GM12878 (cell line): ENCODE results near the gene SLC26A1. TPM values are rescaled to one million over a fixed set of nuclear protein-coding genes. Genes with fewer than 3 reads are reported as not detected.

Source experiments
- ATAC-seq: fragments of 200-7000 bp; cut with Tn5 transposase; 3 replicates; pipeline ENCODE4 v1.9.1; 2020; ENCODE audit warnings: mild to moderate bottlenecking, moderate library complexity
- BruUV-seq: library from RNA; stranded (reverse); fragments of 400-500 nt; replicated peaks from 2 replicates; lab custom pipeline; 2021; lab: Mats Ljungman, UMichigan
- CTCF ChIA-PET: fragments of 300-600 bp; sonication (Branson Sonifier 250); formaldehyde crosslinking; extraction: SDS; loops from one replicate; lab custom pipeline; 2021; ENCODE audit warnings: inconsistent platforms; lab: Yijun Ruan, JAX
- POLR2A ChIA-PET: fragments of 350-600 bp; formaldehyde crosslinking; extraction: SDS; loops from one replicate; lab custom pipeline; 2021; ENCODE audit warnings: inconsistent platforms; lab: Charles Lee
- RAD21 ChIA-PET: fragments of 300-600 bp; sonication (Branson Sonifier 250); formaldehyde crosslinking; loops from one replicate; lab custom pipeline; 2023; ENCODE audit warnings: antibody characterized with exemption; ENCODE audit not compliant: unreplicated experiment; lab: Charles Lee
- SMC1A ChIA-PET: fragments of 300-600 bp; sonication (Branson Sonifier 250); formaldehyde crosslinking; loops from one replicate; lab custom pipeline; 2023; ENCODE audit not compliant: unreplicated experiment, uncharacterized antibody; lab: Charles Lee
- DNase-seq: peaks from one replicate; pipeline ENCODE4 v3.0.0-alpha.2; 2011; ENCODE audit warnings: low read depth, low spot score
- FAIRE-seq: peaks from 3 replicates; lab custom pipeline; 2011; peaks lifted over from hg19 to GRCh38; lab: Jason Lieb, UNC
- H2AFZ ChIP-seq: 2 replicates; pipeline ENCODE4 v1.6.0; 2011; ENCODE audit warnings: low read depth, low read length, control low read depth; ENCODE audit not compliant: control insufficient read depth
- H3K27ac ChIP-seq: 2 replicates; pipeline ENCODE4 v1.5.1; 2011; ENCODE audit warnings: control low read depth; ENCODE audit not compliant: control insufficient read depth, insufficient read depth
- H3K27me3 ChIP-seq, 2 experiments: replicated peaks in 1 of 2; 2 replicates each; pipeline versions ENCODE4 v1.6.0 to v1.6.1; 2011; ENCODE audit warnings: low read length in 1 of 2; ENCODE audit not compliant: control insufficient read depth in 2 of 2, insufficient read depth in 2 of 2
- H3K36me3 ChIP-seq, 2 experiments: 2 replicates each; pipeline ENCODE4 v1.5.1; 2011; ENCODE audit warnings: low read length in 1 of 2; ENCODE audit not compliant: control insufficient read depth in 2 of 2, insufficient read depth in 2 of 2
- H3K4me1 ChIP-seq: 2 replicates; pipeline ENCODE4 v1.6.1; 2011; ENCODE audit warnings: mild to moderate bottlenecking, low read length, moderate library complexity, mixed read lengths; ENCODE audit not compliant: control insufficient read depth, insufficient read depth
- H3K4me2 ChIP-seq: 2 replicates; pipeline ENCODE4 v1.6.0; 2011; ENCODE audit warnings: control low read depth; ENCODE audit not compliant: control insufficient read depth, insufficient read depth
- H3K4me3 ChIP-seq: fragments of 200-600 bp; sonication (generic); 2 replicates; pipeline ENCODE4 v1.5.1; 2016
- H3K79me2 ChIP-seq: 2 replicates; pipeline ENCODE4 v1.6.0; 2011; ENCODE audit warnings: low read length; ENCODE audit not compliant: control insufficient read depth, insufficient read depth
- H3K9ac ChIP-seq: 2 replicates; pipeline ENCODE4 v1.8.0; 2011; ENCODE audit warnings: low read length, control low read depth, mixed read lengths; ENCODE audit not compliant: control insufficient read depth, insufficient read depth
- H3K9me3 ChIP-seq: replicated peaks from 3 replicates; pipeline ENCODE4 v1.5.1; 2011; ENCODE audit warnings: mild to moderate bottlenecking, low read length; ENCODE audit not compliant: control insufficient read depth, insufficient read depth
- H4K20me1 ChIP-seq: 2 replicates; pipeline ENCODE4 v1.6.0; 2011; ENCODE audit not compliant: control insufficient read depth, insufficient read depth
- FOXM1 ChIP-seq: IDR thresholded peaks from 2 replicates; pipeline ENCODE4 v1.6.1; 2012; ENCODE audit warnings: low read depth, mild to moderate bottlenecking, inconsistent platforms, low read length, moderate library complexity
- GATAD2B ChIP-seq: fragments of 450-650 bp; conservative IDR thresholded peaks from 2 replicates; pipeline ENCODE4 v1.6.1; 2017; ENCODE audit warnings: low read depth, mild to moderate bottlenecking, moderate library complexity
- IKZF1 ChIP-seq: fragments of 450-650 bp; conservative IDR thresholded peaks from 2 replicates; pipeline ENCODE4 v1.6.1; 2017; ENCODE audit warnings: antibody characterized with exemption, mild to moderate bottlenecking
- IRF4 ChIP-seq: IDR thresholded peaks from 2 replicates; pipeline ENCODE4 v1.6.1; 2011; ENCODE audit warnings: low read depth, low read length
- KAT2A ChIP-seq: conservative IDR thresholded peaks from 2 replicates; pipeline ENCODE4 v1.6.1; 2011; ENCODE audit warnings: low read depth, low read length; ENCODE audit not compliant: control insufficient read depth
- MEF2A ChIP-seq: IDR thresholded peaks from 2 replicates; pipeline ENCODE4 v1.6.1; 2011; ENCODE audit warnings: low read depth, mild to moderate bottlenecking, low read length, moderate library complexity; ENCODE audit not compliant: insufficient read depth
- MTA2 ChIP-seq: fragments of 450-650 bp; IDR thresholded peaks from 2 replicates; pipeline ENCODE4 v1.6.1; 2016; ENCODE audit warnings: low read depth, mild to moderate bottlenecking, moderate library complexity
- NBN ChIP-seq: fragments of 450-650 bp; IDR thresholded peaks from 2 replicates; pipeline ENCODE4 v1.6.1; 2016
- RBBP5 ChIP-seq: fragments of 200-600 bp; sonication (generic); conservative IDR thresholded peaks from 2 replicates; pipeline ENCODE4 v1.6.1; 2016
- RELA ChIP-seq: fragments of 450-650 bp; IDR thresholded peaks from 2 replicates; pipeline ENCODE4 v1.8.0; 2014; ENCODE audit warnings: borderline replicate concordance; ENCODE audit not compliant: partially characterized antibody
- SREBF1 ChIP-seq: IDR thresholded peaks from 2 replicates; pipeline ENCODE4 v1.6.1; 2012; ENCODE audit warnings: mild to moderate bottlenecking, low read length
- ZNF274 ChIP-seq: IDR thresholded peaks from one replicate; pipeline ENCODE4 v1.8.0; 2011; ENCODE audit not compliant: insufficient read length, insufficient read depth
- WGBS: methylation state at CpG from one replicate; pipeline ENCODE4 v1.1.6; 2016; ENCODE audit warnings: low lambda C conversion rate; ENCODE audit not compliant: insufficient replicate concordance, insufficient coverage; ENCODE audit errors: missing lambda C conversion rate; 5-methylcytosine and 5-hydroxymethylcytosine counted together
- in situ Hi-C: fragments of 300-500 bp; cut with MboI; formaldehyde crosslinking; loops from 9 replicates; pipeline ENCODE4 v1.14.3; 2018; ENCODE audit warnings: mixed read lengths
- intact Hi-C: fragments of 100-400 bp; cut with micrococcal nuclease; formaldehyde crosslinking; loops from one replicate; pipeline ENCODE4 v1.14.2; 2022; ENCODE audit not compliant: unreplicated experiment
- polyA plus RNA-seq, 11 experiments: library from polyadenylated mRNA; depleted of rRNA in 4 of 11; unstranded in 6 of 11; stranded (reverse) in 5 of 11; fragments of >200 nt; fragmentation: Nextera tagmentation in 4 of 11; fragmentation: Illumina TruSeq in 1 of 11; extraction: Ambion mirVana in 4 of 11; extraction: Trizol in 1 of 11; gene quantifications; 1 replicate in 1 of 11; 2 replicates in 10 of 11; pipeline versions ENCODE4 v1.2.1 to v1.2.3, GENCODE V29; 2011 to 2016; ENCODE audit warnings: inconsistent platforms in 2 of 11, missing spikeins in 2 of 11, low read depth in 1 of 11
- total RNA-seq, 4 experiments: library from RNA; depleted of rRNA in 3 of 4; stranded (reverse); fragments of >200 nt in 3 of 4; fragmentation: Illumina TruSeq in 1 of 4; extraction: Trizol in 1 of 4; gene quantifications; 2 replicates each; pipeline versions ENCODE4 v1.2.1 to v1.2.3, GENCODE V29; 2013 to 2021
- TF ChIP-seq, protein P1 (sequence below): fragments of 450-650 bp; IDR thresholded peaks from 2 replicates; pipeline ENCODE4 v1.6.1; 2016; ENCODE audit warnings: mild to moderate bottlenecking, moderate library complexity, borderline replicate concordance

Gene SLC26A1
- total and polyA plus RNA-seq, 10 of the 15 experiments (the other 5 are each of a cell fraction or from before 2014, with no cell fraction given), result 0.05 to 0.96 (median 0.28) TPM; not detected in 5

DNA sequence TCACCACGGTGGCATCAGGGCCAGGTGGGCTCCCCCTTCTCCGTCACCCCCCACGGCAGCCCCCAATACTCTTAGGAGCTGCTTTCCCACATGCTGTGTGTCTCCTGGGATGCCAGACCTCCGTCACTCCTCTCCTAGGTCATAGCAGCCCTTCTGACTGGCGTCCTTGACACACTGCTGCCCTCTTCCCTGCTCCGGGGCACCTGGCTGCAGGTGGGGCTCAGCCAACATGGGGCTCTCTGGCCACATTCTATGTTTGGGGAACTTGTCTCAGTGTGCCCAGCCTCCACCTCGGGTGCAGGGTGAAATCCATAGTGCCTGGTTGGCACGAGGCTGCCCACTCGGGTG is 47.1 kb downstream of the SLC26A1 start:
- RAD21 ChIA-PET, result no interaction called here
- H3K4me2 ChIP-seq, result no peak overlapping the region
- H3K4me1 ChIP-seq, result no peaks in the 10 kb centered on the region
- no peak overlapping the region for H3K9ac ChIP-seq
- SMC1A ChIA-PET, result no interaction called here
- no peaks in the 10 kb centered on the region for H3K79me2 ChIP-seq
- TF ChIP-seq NBN (no peak), IKZF1 (no peak), MEF2A (no peak)
- POLR2A ChIA-PET, result no interaction called here
- FAIRE-seq, result no peak
- CTCF ChIA-PET, result no interaction called here
- intact Hi-C loops, result no loop called here
- WGBS, result 42% methylated on average over 8 of the region's 9 CpGs
- H3K9me3 ChIP-seq, result no peaks in the 10 kb centered on the region
- no peak overlapping the region for H3K27ac ChIP-seq
- no peaks in the 10 kb centered on the region for H3K27me3 ChIP-seq
- H3K4me3 ChIP-seq, result no peak overlapping the region
- no peak for ATAC-seq
- in situ Hi-C loops, result no loop called here
- no peak overlapping the region for H2AFZ ChIP-seq
- no peaks in the 10 kb centered on the region for H3K36me3 ChIP-seq
- no peaks in the 10 kb centered on the region for H4K20me1 ChIP-seq
- DNase-seq, result no peak
- no TSS peak for BruUV-seq

DNA sequence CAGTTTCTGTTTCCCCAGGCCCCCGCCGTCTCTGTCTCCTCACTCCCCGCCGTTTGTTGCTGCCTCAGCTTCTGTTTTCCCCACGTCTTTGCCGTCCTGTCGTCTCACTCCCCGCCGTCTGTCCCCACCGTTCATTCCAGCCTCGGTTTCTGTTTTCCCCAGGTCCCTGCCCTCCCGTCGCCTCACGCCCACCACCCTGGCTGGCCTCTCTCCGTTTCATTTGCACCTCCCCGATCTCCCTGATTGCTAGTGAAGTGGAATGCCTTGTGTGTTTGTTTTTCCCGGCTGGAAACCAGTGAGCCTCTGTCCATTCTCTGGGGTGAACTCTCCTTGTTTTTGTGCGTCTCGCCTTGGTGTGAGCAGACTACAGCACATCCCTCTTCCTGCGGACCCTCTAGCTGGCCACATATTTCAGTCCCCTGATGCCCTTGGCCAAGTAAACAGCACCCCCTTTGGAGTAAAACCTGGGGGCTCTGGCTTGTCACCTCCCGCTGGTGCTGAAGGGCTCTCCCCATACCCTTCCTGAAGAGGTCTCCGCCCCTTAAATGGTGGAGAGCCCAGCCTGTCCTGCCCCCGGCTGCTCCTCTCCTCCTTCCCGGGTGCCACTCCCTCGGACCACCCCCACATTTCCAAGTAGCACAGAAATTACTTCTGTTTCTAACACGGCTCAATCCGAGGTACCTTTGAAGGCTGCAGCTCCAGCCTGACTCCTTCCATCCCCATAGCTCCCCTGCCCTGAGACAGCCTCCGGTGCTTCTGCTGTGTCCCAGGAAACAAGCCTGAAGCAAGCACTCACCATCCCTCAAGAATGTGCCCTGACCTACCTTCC is 47.7 kb downstream of the SLC26A1 start:
- no peak overlapping the region for H3K9ac ChIP-seq
- no peaks in the 10 kb centered on the region for H3K79me2 ChIP-seq
- no TSS peak for BruUV-seq
- ChIA-PET RAD21 (no interaction called here), SMC1A (no interaction called here), CTCF (no interaction called here), POLR2A (no interaction called here)
- WGBS, result 67% methylated on average over 28 of the region's 28 CpGs
- intact Hi-C loops, result no loop called here
- H3K4me2 ChIP-seq, result no peak overlapping the region
- ATAC-seq (no peak), FAIRE-seq (no peak), DNase-seq (no peak)
- no peak overlapping the region for H3K27ac ChIP-seq
- H2AFZ ChIP-seq, result no peak overlapping the region
- no peaks in the 10 kb centered on the region for H3K36me3 ChIP-seq
- H3K27me3 ChIP-seq, result no peaks in the 10 kb centered on the region
- no peak overlapping the region for H3K4me3 ChIP-seq
- no peaks in the 10 kb centered on the region for H4K20me1 ChIP-seq
- in situ Hi-C loops, result no loop called here
- no peaks in the 10 kb centered on the region for H3K9me3 ChIP-seq
- no peaks in the 10 kb centered on the region for H3K4me1 ChIP-seq
- TF ChIP-seq GATAD2B (no peak), FOXM1 (no peak), IRF4 (no peak), SREBF1 (no peak), KAT2A (no peak), RELA (no peak), MTA2 (no peak), ZNF274 (no peak), RBBP5 (no peak)
- TF ChIP-seq, protein P1, sequence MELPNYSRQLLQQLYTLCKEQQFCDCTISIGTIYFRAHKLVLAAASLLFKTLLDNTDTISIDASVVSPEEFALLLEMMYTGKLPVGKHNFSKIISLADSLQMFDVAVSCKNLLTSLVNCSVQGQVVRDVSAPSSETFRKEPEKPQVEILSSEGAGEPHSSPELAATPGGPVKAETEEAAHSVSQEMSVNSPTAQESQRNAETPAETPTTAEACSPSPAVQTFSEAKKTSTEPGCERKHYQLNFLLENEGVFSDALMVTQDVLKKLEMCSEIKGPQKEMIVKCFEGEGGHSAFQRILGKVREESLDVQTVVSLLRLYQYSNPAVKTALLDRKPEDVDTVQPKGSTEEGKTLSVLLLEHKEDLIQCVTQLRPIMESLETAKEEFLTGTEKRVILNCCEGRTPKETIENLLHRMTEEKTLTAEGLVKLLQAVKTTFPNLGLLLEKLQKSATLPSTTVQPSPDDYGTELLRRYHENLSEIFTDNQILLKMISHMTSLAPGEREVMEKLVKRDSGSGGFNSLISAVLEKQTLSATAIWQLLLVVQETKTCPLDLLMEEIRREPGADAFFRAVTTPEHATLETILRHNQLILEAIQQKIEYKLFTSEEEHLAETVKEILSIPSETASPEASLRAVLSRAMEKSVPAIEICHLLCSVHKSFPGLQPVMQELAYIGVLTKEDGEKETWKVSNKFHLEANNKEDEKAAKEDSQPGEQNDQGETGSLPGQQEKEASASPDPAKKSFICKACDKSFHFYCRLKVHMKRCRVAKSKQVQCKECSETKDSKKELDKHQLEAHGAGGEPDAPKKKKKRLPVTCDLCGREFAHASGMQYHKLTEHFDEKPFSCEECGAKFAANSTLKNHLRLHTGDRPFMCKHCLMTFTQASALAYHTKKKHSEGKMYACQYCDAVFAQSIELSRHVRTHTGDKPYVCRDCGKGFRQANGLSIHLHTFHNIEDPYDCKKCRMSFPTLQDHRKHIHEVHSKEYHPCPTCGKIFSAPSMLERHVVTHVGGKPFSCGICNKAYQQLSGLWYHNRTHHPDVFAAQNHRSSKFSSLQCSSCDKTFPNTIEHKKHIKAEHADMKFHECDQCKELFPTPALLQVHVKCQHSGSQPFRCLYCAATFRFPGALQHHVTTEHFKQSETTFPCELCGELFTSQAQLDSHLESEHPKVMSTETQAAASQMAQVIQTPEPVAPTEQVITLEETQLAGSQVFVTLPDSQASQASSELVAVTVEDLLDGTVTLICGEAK, result no peak
